Psoas muscle (tissue), 8 donors: ENCODE data around the gene STON1. TPM values are rescaled to one million over a fixed set of nuclear protein-coding genes. Genes with fewer than 3 reads are reported as not detected.

Experiments used
- ATAC-seq, 4 donors: fragments of 200-7000 bp; cut with Tn5 transposase; one replicate each; pipeline ENCODE4 v1.9.1; 2020; ENCODE audit warnings: moderate library complexity in 3 of 4, mild to moderate bottlenecking in 2 of 4
- DNase-seq, 2 donors: peaks; one replicate each; pipeline ENCODE4 v3.0.0-alpha.2; 2020
- H3K27ac ChIP-seq: fragments of 200-600 bp; one replicate; pipeline ENCODE4 v1.8.0; 2022
- H3K27me3 ChIP-seq, 3 donors: fragments of 200-600 bp in 1 of 3; one replicate each; pipeline versions ENCODE4 v1.6.1 to v1.8.0; 2013 to 2022; ENCODE audit warnings: low read length in 2 of 3, mild to moderate bottlenecking in 2 of 3, moderate library complexity in 1 of 3; ENCODE audit not compliant: insufficient read depth in 3 of 3
- H3K36me3 ChIP-seq, 2 donors: fragments of 200-600 bp in 1 of 2; one replicate each; pipeline versions ENCODE4 v1.6.1 to v1.8.0; 2013 to 2022; ENCODE audit warnings: low read depth in 1 of 2, mild to moderate bottlenecking in 1 of 2, moderate library complexity in 1 of 2; ENCODE audit not compliant: insufficient read depth in 1 of 2
- H3K4me1 ChIP-seq: fragments of 200-600 bp; one replicate; pipeline ENCODE4 v1.8.0; 2022
- H3K4me3 ChIP-seq: fragments of 200-600 bp; one replicate; pipeline ENCODE4 v1.8.0; 2022; ENCODE audit warnings: mild to moderate bottlenecking
- H3K9me3 ChIP-seq: fragments of 200-600 bp; one replicate; pipeline ENCODE4 v1.8.0; 2022
- WGBS, 3 donors: extraction: QIAGEN DNeasy Blood & Tissue Kit; methylation state at CpG; one replicate each; pipeline versions ENCODE4 v1.1.6 to v1.1.7; 2013; 5-methylcytosine and 5-hydroxymethylcytosine counted together
- intact Hi-C, 2 donors: fragments of 100-400 bp; cut with DNase I; formaldehyde crosslinking; loops; one replicate each; pipeline versions ENCODE4 v1.11.0 to v1.14.2; 2022
- polyA plus RNA-seq, 3 donors: library from polyadenylated mRNA; stranded (reverse); fragments of 200-250 nt; gene quantifications; one replicate each; pipeline ENCODE4 v1.2.3, GENCODE V29; 2013
- total RNA-seq, 4 donors: library from RNA; stranded (reverse); fragmentation: NEBNext Ultra II Directional in 2 of 4; extraction: Animal tissue kit (Norgen Biotek cat#: 25700) in 2 of 4; gene quantifications; one replicate each; pipeline versions ENCODE4 v1.2.1 to v1.2.4, GENCODE V29; 2021 to 2023
- TF ChIP-seq, protein P1 (sequence below): fragments of 200-600 bp; IDR thresholded peaks from one replicate; pipeline ENCODE4 v1.8.0; 2022; ENCODE audit warnings: antibody characterized with exemption
- donor health status: healthy with polysubstance abuse.
- donor health status: DM: no; HTN: no; CAD: no; lungs with moderate emphysema.
- donor health status: Bipolar disorder and iron deficiency.
- donor health status: healthy.
- donor health status: DM: yes; HTN: yes; CAD: no.
- donor health status: DM: no; HTN: no; CAD: no.
- donor health status: DM: no; HTN: no; CAD: no.
- donor health status: DM: yes; HTN: yes; CAD: no.

Gene STON1
- total and polyA plus RNA-seq, 7 donors: 0.98 to 5.6 (median 1.8) TPM

DNA sequence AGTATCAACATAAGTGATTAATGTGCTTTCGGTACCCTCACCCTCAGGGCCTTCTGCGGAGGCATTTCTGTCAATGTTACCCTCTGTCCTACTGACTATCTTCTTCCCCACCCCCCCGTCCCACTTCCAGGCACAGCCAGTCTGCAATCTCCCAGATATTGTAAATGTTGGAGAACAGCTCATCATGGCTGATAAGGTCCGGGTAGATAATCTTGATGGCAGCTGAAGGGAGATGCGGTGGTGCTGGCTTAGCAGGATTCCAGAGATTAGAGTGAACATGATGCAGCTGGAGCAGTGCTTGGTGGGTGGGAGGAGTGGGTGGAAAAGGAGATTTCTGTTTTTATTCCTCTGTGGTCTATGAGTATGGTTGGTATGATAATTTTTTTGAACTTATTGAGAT, 103.2 kb downstream of the STON1 start:
- H3K4me3 ChIP-seq: no peak overlapping the region
- WGBS, 3 donors: 70 to 77% (median 74%) methylated on average over 5 of the region's 5 CpGs
- no peak for DNase-seq
- intact Hi-C loops: no loop called here
- no peaks in the 10 kb centered on the region for H3K4me1 ChIP-seq
- ATAC-seq: no peak
- H3K9me3 ChIP-seq: peaks cover 3% of the 10 kb centered on the region
- TF ChIP-seq, protein P1, sequence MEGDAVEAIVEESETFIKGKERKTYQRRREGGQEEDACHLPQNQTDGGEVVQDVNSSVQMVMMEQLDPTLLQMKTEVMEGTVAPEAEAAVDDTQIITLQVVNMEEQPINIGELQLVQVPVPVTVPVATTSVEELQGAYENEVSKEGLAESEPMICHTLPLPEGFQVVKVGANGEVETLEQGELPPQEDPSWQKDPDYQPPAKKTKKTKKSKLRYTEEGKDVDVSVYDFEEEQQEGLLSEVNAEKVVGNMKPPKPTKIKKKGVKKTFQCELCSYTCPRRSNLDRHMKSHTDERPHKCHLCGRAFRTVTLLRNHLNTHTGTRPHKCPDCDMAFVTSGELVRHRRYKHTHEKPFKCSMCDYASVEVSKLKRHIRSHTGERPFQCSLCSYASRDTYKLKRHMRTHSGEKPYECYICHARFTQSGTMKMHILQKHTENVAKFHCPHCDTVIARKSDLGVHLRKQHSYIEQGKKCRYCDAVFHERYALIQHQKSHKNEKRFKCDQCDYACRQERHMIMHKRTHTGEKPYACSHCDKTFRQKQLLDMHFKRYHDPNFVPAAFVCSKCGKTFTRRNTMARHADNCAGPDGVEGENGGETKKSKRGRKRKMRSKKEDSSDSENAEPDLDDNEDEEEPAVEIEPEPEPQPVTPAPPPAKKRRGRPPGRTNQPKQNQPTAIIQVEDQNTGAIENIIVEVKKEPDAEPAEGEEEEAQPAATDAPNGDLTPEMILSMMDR: no peak
- H3K36me3 ChIP-seq: no peaks in the 10 kb centered on the region
- no peak overlapping the region for H3K27ac ChIP-seq
- no peaks in the 10 kb centered on the region for H3K27me3 ChIP-seq

DNA sequence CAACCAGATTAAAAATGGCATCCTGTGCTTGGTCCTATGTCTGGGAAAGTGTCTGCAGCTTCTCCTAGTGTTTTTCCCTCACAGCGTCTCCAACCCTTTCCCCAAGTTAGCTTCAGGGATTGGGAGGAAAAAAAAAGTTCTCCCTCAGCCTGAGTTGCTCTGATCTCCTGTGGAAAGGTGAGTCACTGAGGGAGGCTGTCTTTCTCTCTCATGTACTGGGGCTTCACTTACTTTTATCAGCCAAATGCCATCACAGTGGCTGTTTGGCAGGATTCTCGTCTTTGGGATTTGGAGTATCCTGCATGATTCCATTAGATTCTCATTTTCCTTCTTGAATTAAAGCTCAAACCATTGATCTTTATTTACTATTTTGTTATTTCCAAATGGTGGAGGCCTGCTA, 105.8 kb downstream of the STON1 start:
- no peaks in the 10 kb centered on the region for H3K27me3 ChIP-seq
- intact Hi-C loops: no loop called here
- H3K36me3 ChIP-seq: no peaks in the 10 kb centered on the region
- DNase-seq: no peak
- no peak for ATAC-seq
- H3K27ac ChIP-seq: no peak overlapping the region
- H3K4me3 ChIP-seq: no peak overlapping the region
- peaks cover 3% of the 10 kb centered on the region for H3K9me3 ChIP-seq
- WGBS, 3 donors: 75 to 97% (median 79%) methylated on average over 2 of the region's 2 CpGs
- no peaks in the 10 kb centered on the region for H3K4me1 ChIP-seq
- TF ChIP-seq, protein P1: no peak

DNA sequence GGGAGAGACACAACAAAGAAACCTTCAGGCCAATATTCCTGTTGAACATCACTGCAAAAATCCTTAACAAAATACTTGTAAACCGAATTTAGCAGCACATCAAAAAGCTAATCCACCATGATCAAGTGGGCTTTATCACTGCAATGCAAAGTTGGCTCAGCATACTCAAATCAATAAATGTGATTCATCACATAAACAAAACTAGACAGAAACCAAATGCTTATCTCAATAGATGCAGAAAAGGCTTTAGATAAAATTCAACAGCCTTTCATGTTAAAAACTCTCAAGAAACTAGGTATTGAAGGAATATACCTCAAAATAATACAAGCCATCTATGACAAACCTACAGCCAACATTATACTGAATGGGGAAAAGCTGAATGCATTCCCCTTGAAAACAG, 108.3 kb downstream of the STON1 start:
- Histone ChIP-seq H3K36me3 (no peaks in the 10 kb centered on the region), H3K4me1 (no peaks in the 10 kb centered on the region), H3K27ac (no peak overlapping the region), H3K4me3 (no peak overlapping the region), H3K9me3 (peaks cover 3% of the 10 kb centered on the region), H3K27me3 (no peaks in the 10 kb centered on the region)
- no peak for ATAC-seq
- TF ChIP-seq, protein P1: no peak
- 54 to 72% (median 57%) methylated on average over 1 of the region's 1 CpG for WGBS, 3 donors
- intact Hi-C loops: no loop called here
- no peak for DNase-seq

Other genes with a start within 250 kb of the STON1 start
- gene FOXN2, start 215.5 kb upstream of the STON1 start, total RNA-seq: 10 to 100 TPM in 3 of 4 donors, 1 to 10 TPM in 1; 9.1 to 20.5 (median 13.5) TPM
- 1 to 10 TPM; 2.3 to 5.2 (median 4.0) TPM for gene FOXN2, start 215.5 kb upstream of the STON1 start, polyA plus RNA-seq
- 10 to 100 TPM in 1 of 4 donors, 1 to 10 TPM in 3; 7.1 to 10.4 (median 7.6) TPM for gene PPP1R21, start 89.4 kb upstream of the STON1 start, total RNA-seq
- gene PPP1R21, start 89.4 kb upstream of the STON1 start, polyA plus RNA-seq: 10 to 100 TPM in 1 of 3 donors, 1 to 10 TPM in 2; 6.2 to 15.4 (median 9.1) TPM
- gene GTF2A1L, start 87.7 kb downstream of the STON1 start, total RNA-seq: under 1 TPM in 2 of 4 donors, not detected in 2; 0.71 to 0.76 TPM
- under 1 TPM in 2 of 3 donors, not detected in 1; 0.05 to 0.07 TPM for gene GTF2A1L, start 87.7 kb downstream of the STON1 start, polyA plus RNA-seq
- not detected for gene LHCGR, start 225.6 kb downstream of the STON1 start, total RNA-seq
- gene LHCGR, start 225.6 kb downstream of the STON1 start, polyA plus RNA-seq: under 1 TPM; 0.01 to 0.04 (median 0.03) TPM